Measurements from ENCODE around the gene TPCN2. TPM values are rescaled to one million over a fixed set of nuclear protein-coding genes. Genes with fewer than 3 reads are reported as not detected.

Gene TPCN2
- total RNA-seq, 2 donors from 2014 or later, result 17.6 to 31.0 TPM

DNA sequence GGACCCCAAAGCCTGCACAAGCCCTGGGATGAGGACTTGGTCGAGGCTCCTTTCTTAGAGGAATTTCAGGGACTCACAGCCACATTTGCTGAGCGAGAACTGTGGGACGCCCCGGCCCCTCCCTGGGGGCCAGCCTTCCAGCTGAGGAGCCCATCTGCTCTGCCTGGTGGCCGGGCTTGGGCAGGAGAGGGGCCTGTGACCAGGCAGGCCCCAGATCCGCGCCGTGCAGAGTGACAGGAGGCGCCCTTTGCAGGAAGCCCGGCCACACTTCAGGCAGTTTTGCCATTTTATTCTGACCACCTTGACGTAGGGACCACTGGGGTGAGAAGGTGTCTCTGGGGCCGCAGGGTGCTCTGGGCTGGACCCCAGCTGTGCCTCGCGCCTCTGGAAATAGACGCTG is 35.6 kb downstream of the TPCN2 start:
- Histone ChIP-seq H3K4me1 (replicated peaks) (no peaks in the 10 kb centered on the region), H3K36me3 (peaks cover 0 to under 1% of the 10 kb centered on the region in 2 donors), H3K4me3 (no peak overlapping the region), H3K27ac (no peak overlapping the region), H3K27me3 (replicated peaks; ENCODE audit: insufficient read depth) (no peaks in the 10 kb centered on the region), H3K9me3 (no peaks in the 10 kb centered on the region)
- intact Hi-C loops (cut with DNase I), result loop anchor here (5.0 kb wide), 1 partner anchor 707 kb away; no protein-coding TSS in a partner anchor
- 82% methylated on average over 14 of the region's 15 CpGs for WGBS
- DNase-seq (ENCODE audit: low spot score), result no peak
- no peak for TF ChIP-seq POLR2AphosphoS5 (IDR thresholded peaks at IDR 0.05)
- TF ChIP-seq, protein P1, sequence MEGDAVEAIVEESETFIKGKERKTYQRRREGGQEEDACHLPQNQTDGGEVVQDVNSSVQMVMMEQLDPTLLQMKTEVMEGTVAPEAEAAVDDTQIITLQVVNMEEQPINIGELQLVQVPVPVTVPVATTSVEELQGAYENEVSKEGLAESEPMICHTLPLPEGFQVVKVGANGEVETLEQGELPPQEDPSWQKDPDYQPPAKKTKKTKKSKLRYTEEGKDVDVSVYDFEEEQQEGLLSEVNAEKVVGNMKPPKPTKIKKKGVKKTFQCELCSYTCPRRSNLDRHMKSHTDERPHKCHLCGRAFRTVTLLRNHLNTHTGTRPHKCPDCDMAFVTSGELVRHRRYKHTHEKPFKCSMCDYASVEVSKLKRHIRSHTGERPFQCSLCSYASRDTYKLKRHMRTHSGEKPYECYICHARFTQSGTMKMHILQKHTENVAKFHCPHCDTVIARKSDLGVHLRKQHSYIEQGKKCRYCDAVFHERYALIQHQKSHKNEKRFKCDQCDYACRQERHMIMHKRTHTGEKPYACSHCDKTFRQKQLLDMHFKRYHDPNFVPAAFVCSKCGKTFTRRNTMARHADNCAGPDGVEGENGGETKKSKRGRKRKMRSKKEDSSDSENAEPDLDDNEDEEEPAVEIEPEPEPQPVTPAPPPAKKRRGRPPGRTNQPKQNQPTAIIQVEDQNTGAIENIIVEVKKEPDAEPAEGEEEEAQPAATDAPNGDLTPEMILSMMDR (IDR thresholded peaks at IDR 0.05), result no peak
- no peak for TF ChIP-seq POLR2A (IDR thresholded peaks at IDR 0.05)

DNA sequence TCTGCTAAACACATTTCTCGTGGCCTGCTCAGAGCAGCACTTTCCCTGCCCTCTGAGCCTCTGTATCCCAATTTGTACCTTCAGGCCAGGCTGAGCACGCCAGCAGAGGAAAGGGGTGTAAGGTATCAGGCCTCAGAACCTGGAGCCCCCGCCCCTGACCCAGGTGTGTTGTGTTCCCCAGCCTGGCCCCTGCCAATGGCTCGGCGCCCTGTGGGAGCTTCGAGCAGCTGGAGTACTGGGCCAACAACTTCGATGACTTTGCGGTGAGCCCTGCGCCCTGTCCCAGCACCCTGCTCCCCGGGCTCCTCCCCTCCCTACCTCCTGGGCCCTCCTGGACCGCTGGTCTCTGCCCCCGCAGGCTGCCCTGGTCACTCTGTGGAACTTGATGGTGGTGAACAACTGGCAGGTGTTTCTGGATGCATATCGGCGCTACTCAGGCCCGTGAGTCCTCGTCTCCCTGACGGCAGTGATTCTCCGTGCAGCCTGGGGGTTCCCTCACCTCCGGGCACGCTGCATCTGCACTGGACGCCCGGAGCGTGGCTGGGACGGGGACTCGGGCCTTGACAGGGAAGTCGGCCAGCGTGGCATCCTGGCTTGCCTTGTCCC is 36.9 kb downstream of the TPCN2 start:
- Histone ChIP-seq H3K27me3 (replicated peaks; ENCODE audit: insufficient read depth) (no peaks in the 10 kb centered on the region), H3K4me3 (no peak overlapping the region), H3K9me3 (no peaks in the 10 kb centered on the region), H3K4me1 (replicated peaks) (no peaks in the 10 kb centered on the region), H3K27ac (peak overlapping the region; percentile 35 to 53), H3K36me3 (no peaks in the 10 kb centered on the region)
- TF ChIP-seq POLR2A (IDR thresholded peaks at IDR 0.05) (no peak), POLR2AphosphoS5 (IDR thresholded peaks at IDR 0.05) (no peak)
- TF ChIP-seq, protein P1 (IDR thresholded peaks at IDR 0.05), result no peak
- intact Hi-C loops (cut with DNase I), result loop anchor here (2.0 to 5.0 kb wide), 3 partner anchors 33 to 183 kb away; partner anchors contain the start of genes IGHMBP2 and MRPL21
- 83% methylated on average over 27 of the region's 27 CpGs for WGBS
- no peak for DNase-seq (ENCODE audit: low spot score)

DNA sequence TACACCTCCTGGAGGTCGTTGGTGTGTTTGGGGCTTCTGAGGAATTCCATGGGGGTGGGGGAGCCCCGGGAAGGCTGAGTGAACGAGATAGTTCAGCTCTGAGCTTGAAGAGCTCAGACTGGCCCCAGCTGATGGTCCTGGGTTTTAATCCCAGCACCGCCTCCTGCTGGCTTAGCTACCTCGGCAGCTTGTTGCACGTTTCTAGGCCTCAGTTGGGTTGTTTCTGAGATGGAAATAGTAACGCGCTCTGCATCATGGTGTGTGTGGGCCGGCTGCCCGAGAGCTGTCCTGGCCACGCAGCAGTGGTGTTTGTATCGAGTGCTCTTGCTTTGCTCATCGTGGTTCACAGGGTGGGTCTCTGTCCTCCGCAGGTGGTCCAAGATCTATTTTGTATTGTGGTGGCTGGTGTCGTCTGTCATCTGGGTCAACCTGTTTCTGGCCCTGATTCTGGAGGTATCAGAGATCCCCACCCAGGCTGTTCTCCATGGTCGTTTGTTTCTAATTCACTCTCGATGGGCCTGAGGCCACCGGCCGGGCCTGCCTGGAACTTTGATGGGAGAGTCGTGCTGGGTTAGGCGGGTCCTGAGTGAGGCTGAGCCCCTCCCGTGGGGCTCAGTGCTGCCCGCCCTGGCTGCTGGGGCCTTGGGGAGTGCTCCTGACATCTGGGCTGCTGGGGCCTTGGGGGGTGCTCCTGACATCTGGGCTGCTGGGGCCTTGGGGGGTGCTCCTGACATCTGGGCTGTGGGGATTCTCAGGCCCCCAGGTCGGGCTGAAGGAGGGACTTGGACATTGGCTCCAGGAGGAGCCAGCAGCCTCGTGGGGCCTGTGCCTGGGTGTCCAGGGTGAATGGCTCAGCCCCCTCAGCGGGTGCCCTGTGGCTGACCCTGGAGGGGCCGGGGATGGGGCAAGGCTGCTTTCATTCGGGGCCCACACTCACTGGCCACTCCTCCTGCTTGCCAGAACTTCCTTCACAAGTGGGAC is 37.7 kb downstream of the TPCN2 start:
- Histone ChIP-seq H3K36me3 (no peaks in the 10 kb centered on the region), H3K4me1 (replicated peaks) (no peaks in the 10 kb centered on the region), H3K27ac (peak overlapping the region; percentile 35 to 53), H3K27me3 (replicated peaks; ENCODE audit: insufficient read depth) (no peaks in the 10 kb centered on the region), H3K9me3 (no peaks in the 10 kb centered on the region), H3K4me3 (no peak overlapping the region)
- TF ChIP-seq, protein P1 (IDR thresholded peaks at IDR 0.05), result peak in 1 of 4 experiments; percentile 18
- no peak for TF ChIP-seq POLR2A (IDR thresholded peaks at IDR 0.05)
- intact Hi-C loops (cut with DNase I), result loop anchor here (2.0 to 5.0 kb wide), 3 partner anchors 34 to 184 kb away; partner anchors contain the start of genes IGHMBP2 and MRPL21
- no peak for DNase-seq (ENCODE audit: low spot score)
- 61% methylated on average over 23 of the region's 28 CpGs for WGBS

DNA sequence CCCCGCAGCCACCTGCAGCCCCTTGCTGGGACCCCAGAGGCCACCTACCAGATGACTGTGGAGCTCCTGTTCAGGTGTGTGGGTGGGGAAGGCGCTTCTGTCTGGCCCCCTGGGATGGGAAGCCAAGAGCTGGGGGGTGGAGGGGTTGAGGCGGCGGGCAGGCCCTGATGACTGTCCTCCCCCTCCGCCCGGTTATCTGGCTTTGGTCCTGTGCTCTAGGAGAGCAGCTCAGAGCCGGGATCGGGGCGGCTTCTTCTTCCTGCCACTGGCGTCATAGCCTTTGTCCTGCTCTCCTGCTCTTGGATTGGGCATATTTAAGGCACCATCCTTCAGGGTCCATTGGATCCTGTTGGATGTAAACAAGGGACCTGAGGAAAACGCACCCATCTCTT is 38.4 kb downstream of the TPCN2 start:
- Histone ChIP-seq H3K9me3 (no peaks in the 10 kb centered on the region), H3K4me1 (replicated peaks) (no peaks in the 10 kb centered on the region), H3K27me3 (replicated peaks; ENCODE audit: insufficient read depth) (no peaks in the 10 kb centered on the region), H3K36me3 (no peaks in the 10 kb centered on the region), H3K27ac (peak overlapping the region; percentile 35 to 53), H3K4me3 (no peak overlapping the region)
- TF ChIP-seq POLR2A (IDR thresholded peaks at IDR 0.05) (no peak), POLR2AphosphoS5 (IDR thresholded peaks at IDR 0.05) (no peak)
- TF ChIP-seq, protein P1 (IDR thresholded peaks at IDR 0.05), result no peak
- DNase-seq (ENCODE audit: low spot score), result no peak
- 71% methylated on average over 11 of the region's 11 CpGs for WGBS
- intact Hi-C loops (cut with DNase I), result loop anchor here (2.0 to 5.0 kb wide), 3 partner anchors 35 to 185 kb away; partner anchors contain the start of genes IGHMBP2 and MRPL21
